ENCODE results near the gene PDGFRB. TPM values are rescaled to one million over a fixed set of nuclear protein-coding genes. Genes with fewer than 3 reads are reported as not detected.

Gene PDGFRB
- total and polyA plus RNA-seq, 4 donors = 5.2 to 13.1 (median 8.3) TPM

GRCh38 chr5:150188146-150188842, 32.6 kb upstream of the PDGFRB start:
- H3K4me3 ChIP-seq (ENCODE audit: low read depth in 1 of 3, low read length in 3 of 3) = no peak overlapping the region
- H3K27ac ChIP-seq (ENCODE audit: low read depth in 1 of 2, low read length in 2 of 2) = no peak overlapping the region
- TF ChIP-seq RXRA (IDR thresholded peaks at IDR 0.05) (no peak), NR2F2 (IDR thresholded peaks at IDR 0.05) (no peak), GABPA (IDR thresholded peaks at IDR 0.05 in 1 of 2, conservative IDR thresholded peaks at IDR 0.05 in 1 of 2) (no peak), FOXA1 (IDR thresholded peaks at IDR 0.05) (no peak)
- 54% methylated on average over 3 of the region's 3 CpGs for WGBS
- no peaks in the 10 kb centered on the region for H3K36me3 ChIP-seq (ENCODE audit: control insufficient read depth in 4 of 4, insufficient read depth in 3 of 4, low read depth in 1 of 4, low read length in 3 of 4)
- no peak for DNase-seq (ENCODE audit: low spot score)
- peaks cover 8 to 28% (median 17%) of the 10 kb centered on the region in 4 donors for H3K4me1 ChIP-seq (ENCODE audit: control insufficient read depth in 4 of 4, insufficient read depth in 4 of 4, low read length in 3 of 4)
- H3K9me3 ChIP-seq (ENCODE audit: control insufficient read depth in 4 of 4, low read length in 3 of 4) = no peaks in the 10 kb centered on the region
- peaks cover 0 to 5% (median 0%) of the 10 kb centered on the region in 4 donors for H3K27me3 ChIP-seq (ENCODE audit: control insufficient read depth in 4 of 4, insufficient read depth in 4 of 4, low read length in 3 of 4)
- H3K9ac ChIP-seq (ENCODE audit: low read depth in 1 of 2, low read length in 2 of 2) = no peak overlapping the region

GRCh38 chr5:150186897-150187296, 31.3 kb upstream of the PDGFRB start:
- Histone ChIP-seq H3K27ac (ENCODE audit: low read depth in 1 of 2, low read length in 2 of 2) (no peak overlapping the region), H3K27me3 (ENCODE audit: control insufficient read depth in 4 of 4, insufficient read depth in 4 of 4, low read length in 3 of 4) (peaks cover 0 to 5% (median 0%) of the 10 kb centered on the region in 4 donors), H3K4me1 (ENCODE audit: control insufficient read depth in 4 of 4, insufficient read depth in 4 of 4, low read length in 3 of 4) (peaks cover 8 to 28% (median 17%) of the 10 kb centered on the region in 4 donors), H3K9me3 (ENCODE audit: control insufficient read depth in 4 of 4, low read length in 3 of 4) (no peaks in the 10 kb centered on the region), H3K4me3 (ENCODE audit: low read depth in 1 of 3, low read length in 3 of 3) (no peak overlapping the region), H3K36me3 (ENCODE audit: control insufficient read depth in 4 of 4, insufficient read depth in 3 of 4, low read depth in 1 of 4, low read length in 3 of 4) (no peaks in the 10 kb centered on the region), H3K9ac (ENCODE audit: low read depth in 1 of 2, low read length in 2 of 2) (no peak overlapping the region)
- TF ChIP-seq HNF4G (IDR thresholded peaks at IDR 0.05) (no peak), ZBTB33 (IDR thresholded peaks at IDR 0.05) (no peak), RAD21 (IDR thresholded peaks at IDR 0.05) (no peak), MAX (IDR thresholded peaks at IDR 0.05) (no peak), FOXA2 (IDR thresholded peaks at IDR 0.05) (no peak), CTCF (IDR thresholded peaks at IDR 0.05; ENCODE audit: low read depth, low read length, missing input control) (no peak), HNF4A (conservative IDR thresholded peaks at IDR 0.05) (no peak), FOXA1 (IDR thresholded peaks at IDR 0.05) (no peak), GABPA (IDR thresholded peaks at IDR 0.05 in 1 of 2, conservative IDR thresholded peaks at IDR 0.05 in 1 of 2) (no peak), RXRA (IDR thresholded peaks at IDR 0.05) (no peak), YY1 (IDR thresholded peaks at IDR 0.05) (no peak), TAF1 (conservative IDR thresholded peaks at IDR 0.05) (no peak), JUND (IDR thresholded peaks at IDR 0.05) (no peak)
- WGBS = 75% methylated on average over 4 of the region's 4 CpGs
- no peak for DNase-seq (ENCODE audit: low spot score)

GRCh38 chr5:150186137-150186536, 30.5 kb upstream of the PDGFRB start:
- Histone ChIP-seq H3K4me1 (ENCODE audit: control insufficient read depth in 4 of 4, insufficient read depth in 4 of 4, low read length in 3 of 4) (peaks cover 8 to 28% (median 17%) of the 10 kb centered on the region in 4 donors), H3K9ac (ENCODE audit: low read depth in 1 of 2, low read length in 2 of 2) (no peak overlapping the region), H3K27ac (ENCODE audit: low read depth in 1 of 2, low read length in 2 of 2) (no peak overlapping the region), H3K9me3 (ENCODE audit: control insufficient read depth in 4 of 4, low read length in 3 of 4) (no peaks in the 10 kb centered on the region), H3K36me3 (ENCODE audit: control insufficient read depth in 4 of 4, insufficient read depth in 3 of 4, low read depth in 1 of 4, low read length in 3 of 4) (no peaks in the 10 kb centered on the region), H3K4me3 (ENCODE audit: low read depth in 1 of 3, low read length in 3 of 3) (no peak overlapping the region), H3K27me3 (ENCODE audit: control insufficient read depth in 4 of 4, insufficient read depth in 4 of 4, low read length in 3 of 4) (peaks cover 0 to 5% (median 0%) of the 10 kb centered on the region in 4 donors)
- TF ChIP-seq GABPA (IDR thresholded peaks at IDR 0.05 in 1 of 2, conservative IDR thresholded peaks at IDR 0.05 in 1 of 2) (no peak), HNF4A (conservative IDR thresholded peaks at IDR 0.05) (no peak), EGR1 (IDR thresholded peaks at IDR 0.05; ENCODE audit: low read depth in 2 of 2) (no peak), ATF3 (IDR thresholded peaks at IDR 0.05) (no peak), FOXA1 (IDR thresholded peaks at IDR 0.05) (no peak), RXRA (IDR thresholded peaks at IDR 0.05) (no peak), JUND (IDR thresholded peaks at IDR 0.05) (no peak), FOXA2 (IDR thresholded peaks at IDR 0.05) (no peak), RAD21 (IDR thresholded peaks at IDR 0.05) (no peak), MAX (IDR thresholded peaks at IDR 0.05) (no peak), HNF4G (IDR thresholded peaks at IDR 0.05) (no peak), REST (IDR thresholded peaks at IDR 0.05) (no peak), NR2F2 (IDR thresholded peaks at IDR 0.05) (no peak)
- no peak for DNase-seq (ENCODE audit: low spot score)
- WGBS = 74% methylated on average over 8 of the region's 8 CpGs
